Gastrocnemius medialis (tissue), 4 donors: ENCODE data around the gene SLC36A3.

Experiments
- CTCF ChIP-seq, 5 experiments: fragments of 450-650 bp in 3 of 5; fragments of 200-600 bp in 2 of 5; sonication (generic) in 2 of 5; IDR thresholded peaks in 4 of 5; conservative IDR thresholded peaks in 1 of 5; 1 replicate in 4 of 5; 2 replicates in 1 of 5; pipeline ENCODE4 v1.5.1; 2016 to 2019; ENCODE audit warnings: antibody characterized with exemption in 5 of 5, mild to moderate bottlenecking in 3 of 5, moderate library complexity in 3 of 5
- POLR2A ChIP-seq, 2 donors: fragments of 450-650 bp; IDR thresholded peaks; one replicate each; pipeline ENCODE4 v1.6.1; 2017; ENCODE audit warnings: antibody characterized with exemption in 2 of 2, mild to moderate bottlenecking in 2 of 2, moderate library complexity in 2 of 2

- TF ChIP-seq POLR2A (IDR thresholded peaks at IDR 0.05) (no peak), CTCF (IDR thresholded peaks at IDR 0.05 in 4 of 5, conservative IDR thresholded peaks at IDR 0.05 in 1 of 5) (no peak)
Observed at GRCh38 chr5:151326266-151326665, 22.7 kb upstream of the SLC36A3 start.
